ENCODE data around the gene C8B.

The C8B gene

GRCh38 chr1:56890229-56890628 is 75.6 kb downstream of the C8B start:
- DNase-seq: no peak

- no peak for DNase-seq
Measured at GRCh38 chr1:56881417-56881816, 84.4 kb downstream of the C8B start.

- DNase-seq: no peak
Measured at GRCh38 chr1:56880774-56881173, 85.0 kb downstream of the C8B start.

Data from NCI-H526 treated with DMSO at 0.1 percent for 48 hours (cell line).